ENCODE measurements around the gene TEX54. TPM values are rescaled to one million over a fixed set of nuclear protein-coding genes. Genes with fewer than 3 reads are reported as not detected.
A peak's percentile ranks its signal among the peaks of the same experiment; 100 is the strongest.

TEX54 gene
- total and polyA plus RNA-seq, 2 of the 4 experiments (the other 2 are of a cell fraction) = not detected

DNA sequence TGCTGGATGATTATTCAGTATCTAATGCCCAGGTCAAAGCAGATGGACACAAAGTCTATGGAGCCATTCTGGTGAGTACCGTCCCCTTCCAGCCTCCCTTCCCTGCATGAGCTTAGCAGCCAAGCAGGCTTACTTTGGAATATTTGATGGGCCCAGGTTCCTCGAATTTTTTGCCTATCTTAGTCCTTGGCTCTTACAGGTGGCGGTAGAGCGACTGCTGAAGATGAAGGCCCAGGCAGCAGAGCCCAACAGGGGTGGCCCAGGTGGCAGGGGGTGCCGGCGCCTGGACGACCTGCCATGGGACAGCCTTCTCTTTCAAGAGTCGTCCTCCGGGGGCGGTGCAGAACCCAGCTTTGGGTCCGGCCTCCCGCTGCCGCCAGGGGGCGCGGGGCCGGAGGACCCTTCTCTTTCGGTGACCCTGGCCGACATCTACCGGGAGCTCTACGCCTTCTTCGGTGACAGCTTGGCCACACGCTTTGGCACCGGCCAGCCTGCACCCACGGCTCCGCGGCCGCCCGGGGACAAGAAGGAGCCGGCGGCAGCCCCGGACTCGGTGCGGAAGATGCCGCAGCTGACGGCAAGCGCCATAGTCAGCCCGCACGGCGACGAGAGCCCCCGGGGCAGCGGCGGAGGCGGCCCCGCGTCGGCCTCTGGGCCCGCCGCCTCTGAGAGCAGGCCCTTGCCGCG, 46.2 kb downstream of the TEX54 start:
- H2AK9ac ChIP-seq (replicated peaks; ENCODE audit: low read depth, low read length, poor library complexity) = peak overlapping the region; percentile 100

More for the DNA sequence above, 46.2 kb downstream of the TEX54 start:
- peaks cover 9% of the 10 kb centered on the region for H3K4me1 ChIP-seq (ENCODE audit: control insufficient read depth, insufficient read depth, low read length)
- dilution Hi-C loops (cut with HindIII; ENCODE audit: low sequenced_read_pairs, unreplicated experiment) = no loop called here
- peaks cover 15 to 38% of the 10 kb centered on the region in 2 experiments; a peak in 3 of 4 replicates for H3K79me1 ChIP-seq (ENCODE audit: low read depth in 1 of 2, low read length in 2 of 2)
- H2BK120ac ChIP-seq (ENCODE audit: low read depth, low read length) = no peak overlapping the region
- peak overlapping the region; percentile 94 for H3K4me3 ChIP-seq (ENCODE audit: insufficient read depth, low read depth, low read length)
- peak overlapping the region; percentile 69 for H3K4me2 ChIP-seq (ENCODE audit: low read depth, low read length)
- peak; percentile 68 for DNase-seq
- H3K23ac ChIP-seq (ENCODE audit: low read depth, low read length) = peak overlapping the region; percentile 53; the same call in 1 of the 2 replicates
- ChIA-PET POLR2A (ENCODE audit: unreplicated experiment) (interaction anchor here (0.5 to 1.1 kb wide), 4 partner anchors 55 to 396 kb away, joined by 3 to 4 read pairs (median 3); no protein-coding TSS in a partner anchor), CTCF (interaction anchor here (0.6 to 2.8 kb wide), 18 partner anchors 11 to 105 kb away, joined by 3 to 26 read pairs (median 4); partner anchors contain the start of genes NXF1, SLC3A2, TAF6L and ZBTB3)
- peak overlapping the region; percentile 25; the same call in 1 of the 2 replicates for H3K4ac ChIP-seq (ENCODE audit: low read depth, low read length)
- no peaks in the 10 kb centered on the region for H3K9me3 ChIP-seq (ENCODE audit: control insufficient read depth, insufficient read depth, low read length)
- H3K27ac ChIP-seq (ENCODE audit: insufficient read depth, low read length) = peak overlapping the region; percentile 38; the same call in 1 of the 2 replicates
- peak overlapping the region; percentile 99 for H2AFZ ChIP-seq (replicated peaks; ENCODE audit: low read length, poor library complexity)
- peak overlapping the region; percentile 65; the same call in 1 of the 2 replicates for H3K14ac ChIP-seq (replicated peaks; ENCODE audit: low read depth, low read length)
- H2BK5ac ChIP-seq (ENCODE audit: low read depth, low read length, poor library complexity, severe bottlenecking) = no peak overlapping the region
- in situ Hi-C loops (cut with MboI; ENCODE audit: low sequenced_read_pairs) = no loop called here
- no peak overlapping the region for H3K18ac ChIP-seq (ENCODE audit: low read depth, low read length)
- H2AK5ac ChIP-seq (ENCODE audit: low read depth, low read length) = peak overlapping the region; percentile 27; the same call in 1 of the 2 replicates
- TF ChIP-seq BHLHE40 (IDR thresholded peaks at IDR 0.05; ENCODE audit: low read depth, low read length) (no peak), RCOR1 (IDR thresholded peaks at IDR 0.05; ENCODE audit: insufficient replicate concordance, low read length) (no peak), CHD1 (IDR thresholded peaks at IDR 0.05; ENCODE audit: low read depth, low read length) (0 out of 2 replicates have a peak, but pooled peaks have one; percentile 18), SMC3 (IDR thresholded peaks at IDR 0.05; ENCODE audit: low read depth, low read length) (peak; percentile 80), RAD21 (IDR thresholded peaks at IDR 0.05; ENCODE audit: low read length) (peak; percentile 61), MXI1 (IDR thresholded peaks at IDR 0.05; ENCODE audit: borderline replicate concordance, low read depth, low read length) (peak; percentile 66; the same call in 1 of the 2 replicates), CEBPB (IDR thresholded peaks at IDR 0.05; ENCODE audit: low read depth, low read length) (no peak)
- TF ChIP-seq, protein P1, sequence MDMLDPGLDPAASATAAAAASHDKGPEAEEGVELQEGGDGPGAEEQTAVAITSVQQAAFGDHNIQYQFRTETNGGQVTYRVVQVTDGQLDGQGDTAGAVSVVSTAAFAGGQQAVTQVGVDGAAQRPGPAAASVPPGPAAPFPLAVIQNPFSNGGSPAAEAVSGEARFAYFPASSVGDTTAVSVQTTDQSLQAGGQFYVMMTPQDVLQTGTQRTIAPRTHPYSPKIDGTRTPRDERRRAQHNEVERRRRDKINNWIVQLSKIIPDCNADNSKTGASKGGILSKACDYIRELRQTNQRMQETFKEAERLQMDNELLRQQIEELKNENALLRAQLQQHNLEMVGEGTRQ (IDR thresholded peaks at IDR 0.05; ENCODE audit: low read depth, low read length) = no peak
- TF ChIP-seq, protein P2, sequence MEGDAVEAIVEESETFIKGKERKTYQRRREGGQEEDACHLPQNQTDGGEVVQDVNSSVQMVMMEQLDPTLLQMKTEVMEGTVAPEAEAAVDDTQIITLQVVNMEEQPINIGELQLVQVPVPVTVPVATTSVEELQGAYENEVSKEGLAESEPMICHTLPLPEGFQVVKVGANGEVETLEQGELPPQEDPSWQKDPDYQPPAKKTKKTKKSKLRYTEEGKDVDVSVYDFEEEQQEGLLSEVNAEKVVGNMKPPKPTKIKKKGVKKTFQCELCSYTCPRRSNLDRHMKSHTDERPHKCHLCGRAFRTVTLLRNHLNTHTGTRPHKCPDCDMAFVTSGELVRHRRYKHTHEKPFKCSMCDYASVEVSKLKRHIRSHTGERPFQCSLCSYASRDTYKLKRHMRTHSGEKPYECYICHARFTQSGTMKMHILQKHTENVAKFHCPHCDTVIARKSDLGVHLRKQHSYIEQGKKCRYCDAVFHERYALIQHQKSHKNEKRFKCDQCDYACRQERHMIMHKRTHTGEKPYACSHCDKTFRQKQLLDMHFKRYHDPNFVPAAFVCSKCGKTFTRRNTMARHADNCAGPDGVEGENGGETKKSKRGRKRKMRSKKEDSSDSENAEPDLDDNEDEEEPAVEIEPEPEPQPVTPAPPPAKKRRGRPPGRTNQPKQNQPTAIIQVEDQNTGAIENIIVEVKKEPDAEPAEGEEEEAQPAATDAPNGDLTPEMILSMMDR (conservative IDR thresholded peaks at IDR 0.05; ENCODE audit: low read depth, low read length) = peak; percentile 99
- TF ChIP-seq, protein P3, sequence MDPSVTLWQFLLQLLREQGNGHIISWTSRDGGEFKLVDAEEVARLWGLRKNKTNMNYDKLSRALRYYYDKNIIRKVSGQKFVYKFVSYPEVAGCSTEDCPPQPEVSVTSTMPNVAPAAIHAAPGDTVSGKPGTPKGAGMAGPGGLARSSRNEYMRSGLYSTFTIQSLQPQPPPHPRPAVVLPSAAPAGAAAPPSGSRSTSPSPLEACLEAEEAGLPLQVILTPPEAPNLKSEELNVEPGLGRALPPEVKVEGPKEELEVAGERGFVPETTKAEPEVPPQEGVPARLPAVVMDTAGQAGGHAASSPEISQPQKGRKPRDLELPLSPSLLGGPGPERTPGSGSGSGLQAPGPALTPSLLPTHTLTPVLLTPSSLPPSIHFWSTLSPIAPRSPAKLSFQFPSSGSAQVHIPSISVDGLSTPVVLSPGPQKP (IDR thresholded peaks at IDR 0.05; ENCODE audit: borderline replicate concordance, low read depth, low read length) = no peak
- H2BK20ac ChIP-seq (ENCODE audit: low read depth, low read length) = no peak overlapping the region
- H2BK15ac ChIP-seq (ENCODE audit: low read depth, low read length) = no peak overlapping the region
- no peaks in the 10 kb centered on the region for H3K27me3 ChIP-seq (ENCODE audit: control insufficient read depth, insufficient read depth, low read length)
- intact Hi-C loops (cut with micrococcal nuclease) = loop anchor here (1.0 to 5.0 kb wide), 3 partner anchors 46 to 96 kb away; partner anchors contain the start of genes SLC3A2, STX5 and TEX54
- WGBS, 2 experiments (ENCODE audit: extremely low coverage in 2 of 2, insufficient read length in 1 of 2) = 1% methylated on average over 30 of the region's 51 CpGs; no CpG with 5 or more reads in 1 of the 2 experiments
- BruUV-seq (replicated peaks) = no TSS peak
- H3K36me3 ChIP-seq (ENCODE audit: control insufficient read depth, insufficient read depth, low read length) = peaks cover 24% of the 10 kb centered on the region
- 0 out of 2 replicates have a peak overlapping the region, but pooled peaks have one; percentile 4 for H3K56ac ChIP-seq (ENCODE audit: extremely low read depth, insufficient read depth, low read length)
- no peaks in the 10 kb centered on the region for H3K9me1 ChIP-seq (ENCODE audit: insufficient read depth, low read length)
- H4K20me1 ChIP-seq (ENCODE audit: insufficient read depth, low read length) = peaks cover 9% of the 10 kb centered on the region
- H4K8ac ChIP-seq (ENCODE audit: low read depth in 2 of 2, low read length in 2 of 2) = peak overlapping the region in 1 of 2 experiments; percentile 61; a peak in 1 of 4 replicates
- H4K5ac ChIP-seq (ENCODE audit: low read depth, low read length) = no peak overlapping the region
- peak; percentile 79 for ATAC-seq (ENCODE audit: low read depth)
- H4K91ac ChIP-seq (ENCODE audit: insufficient read depth, low read depth, low read length) = no peak overlapping the region
- H3K9ac ChIP-seq (ENCODE audit: low read depth, low read length) = peak overlapping the region; percentile 52; the same call in 1 of the 2 replicates
